Right hindlimb (tissue), 1 donor: ENCODE results near the gene CCDC180.
A peak's percentile ranks its signal among the peaks of the same experiment; 100 is the strongest.
"Not testable (repeated sequence)": the region's sequence is repeated elsewhere in the genome, so short reads cannot be mapped to it uniquely, and the experiment has no call there.

ENCODE experiments used
- DNase-seq: peaks from one replicate; pipeline ENCODE4 v3.0.0-alpha.2; 2018

CCDC180 gene

GRCh38 chr9:97311798-97312500 is 4.5 kb downstream of the CCDC180 start:
- no peak for DNase-seq

GRCh38 chr9:97312556-97312955 is 5.1 kb downstream of the CCDC180 start:
- no peak for DNase-seq

GRCh38 chr9:97313243-97313642 is 5.8 kb downstream of the CCDC180 start:
- no peak for DNase-seq

GRCh38 chr9:97313746-97314145 is 6.3 kb downstream of the CCDC180 start:
- no peak for DNase-seq

- DNase-seq = no peak
These were observed 7.0 kb downstream of the CCDC180 start for GRCh38 chr9:97314503-97314902.

- DNase-seq = no peak
These were observed 8.1 kb downstream of the CCDC180 start for GRCh38 chr9:97315550-97315949.

GRCh38 chr9:97316904-97317303 is 9.4 kb downstream of the CCDC180 start:
- no peak for DNase-seq

- no peak for DNase-seq
These were observed 11.0 kb downstream of the CCDC180 start for GRCh38 chr9:97318433-97318832.

- no peak for DNase-seq
These were observed 11.9 kb downstream of the CCDC180 start for GRCh38 chr9:97319395-97319794.

GRCh38 chr9:97320080-97320642 is 12.7 kb downstream of the CCDC180 start:
- DNase-seq = no peak

- no peak for DNase-seq
These were observed 13.8 kb downstream of the CCDC180 start for GRCh38 chr9:97321251-97321650.

GRCh38 chr9:97321691-97322090 is 14.2 kb downstream of the CCDC180 start:
- no peak for DNase-seq

GRCh38 chr9:97322105-97322504 is 14.6 kb downstream of the CCDC180 start:
- DNase-seq = no peak

- no peak for DNase-seq
These were observed 17.5 kb downstream of the CCDC180 start for GRCh38 chr9:97324954-97325353.

- DNase-seq = no peak
These were observed 20.1 kb downstream of the CCDC180 start for GRCh38 chr9:97327562-97327961.

- no peak for DNase-seq
These were observed 25.5 kb downstream of the CCDC180 start for GRCh38 chr9:97332993-97333392.

- not testable (repeated sequence) for DNase-seq
These were observed 28.2 kb downstream of the CCDC180 start for GRCh38 chr9:97335622-97336021.

GRCh38 chr9:97348871-97349270 is 41.4 kb downstream of the CCDC180 start:
- DNase-seq = peak; percentile 77

GRCh38 chr9:97349400-97349799 is 41.9 kb downstream of the CCDC180 start:
- DNase-seq = no peak

GRCh38 chr9:97354637-97355036 is 47.2 kb downstream of the CCDC180 start:
- DNase-seq = no peak

- DNase-seq = no peak
These were observed 49.6 kb downstream of the CCDC180 start for GRCh38 chr9:97357056-97357455.
